Measurements from ENCODE around the gene IL12A. TPM values are rescaled to one million over a fixed set of nuclear protein-coding genes. Genes with fewer than 3 reads are reported as not detected.

The IL12A gene
- total RNA-seq, 1 experiment from 2014 or later: 1.0 TPM

GRCh38 chr3:160016972-160017371, 28.3 kb downstream of the IL12A start:
- no peaks in the 10 kb centered on the region for H3K9me3 Mint-ChIP-seq
- POLR2A ChIA-PET: no interaction called here
- H3K27me3 Mint-ChIP-seq (ENCODE audit: low read depth): peaks cover 5% of the 10 kb centered on the region; the same call in 1 of the 2 replicates
- no peak overlapping the region for H3K27ac Mint-ChIP-seq
- no peak for TF ChIP-seq ATF3 (CRISPR knock-in tag; conservative IDR thresholded peaks at IDR 0.05)
- no peak for TF ChIP-seq HMGA2 (CRISPR knock-in tag; IDR thresholded peaks at IDR 0.05)
- TF ChIP-seq ATF2 (CRISPR knock-in tag; IDR thresholded peaks at IDR 0.05; ENCODE audit: borderline replicate concordance, low read depth): no peak
- no peak for TF ChIP-seq RELA (CRISPR knock-in tag; IDR thresholded peaks at IDR 0.05; ENCODE audit: borderline replicate concordance)
- TF ChIP-seq ZNF138 (CRISPR knock-in tag; conservative IDR thresholded peaks at IDR 0.05): no peak
- no peak overlapping the region for H3K4me3 Mint-ChIP-seq
- CTCF ChIA-PET: interaction anchor here (3.1 kb wide), 1 partner anchor 11 kb away, joined by 13 read pairs; no protein-coding TSS in a partner anchor
- H3K36me3 Mint-ChIP-seq: no peaks in the 10 kb centered on the region
- no peak for DNase-seq (ENCODE audit: low spot score)
- no peak for ATAC-seq
- H3K4me1 Mint-ChIP-seq: peaks cover 5% of the 10 kb centered on the region

- H3K36me3 Mint-ChIP-seq: no peaks in the 10 kb centered on the region
- H3K4me3 Mint-ChIP-seq: no peak overlapping the region
- H3K4me1 Mint-ChIP-seq: peaks cover 5% of the 10 kb centered on the region
- ChIA-PET CTCF (interaction anchor here (0.6 kb wide), 1 partner anchor 13 kb away, joined by 3 read pairs; no protein-coding TSS in a partner anchor), POLR2A (no interaction called here)
- no peaks in the 10 kb centered on the region for H3K9me3 Mint-ChIP-seq
- no peak overlapping the region for H3K27ac Mint-ChIP-seq
- no peak for DNase-seq (ENCODE audit: low spot score)
- no peak for ATAC-seq
- H3K27me3 Mint-ChIP-seq (ENCODE audit: low read depth): peaks cover 5% of the 10 kb centered on the region; the same call in 1 of the 2 replicates
- TF ChIP-seq ATF6 (CRISPR knock-in tag; IDR thresholded peaks at IDR 0.05) (no peak), SMAD4 (CRISPR knock-in tag; IDR thresholded peaks at IDR 0.05) (no peak), ZNF425 (CRISPR knock-in tag; conservative IDR thresholded peaks at IDR 0.05) (no peak), MYBL2 (CRISPR knock-in tag; IDR thresholded peaks at IDR 0.05) (no peak), GABPB1 (CRISPR knock-in tag; IDR thresholded peaks at IDR 0.05) (no peak), EMX1 (CRISPR knock-in tag; IDR thresholded peaks at IDR 0.05) (no peak), AFF4 (CRISPR knock-in tag; IDR thresholded peaks at IDR 0.05; ENCODE audit: borderline replicate concordance) (no peak), ATF2 (CRISPR knock-in tag; IDR thresholded peaks at IDR 0.05; ENCODE audit: borderline replicate concordance, low read depth) (no peak), ZNF423 (CRISPR knock-in tag; IDR thresholded peaks at IDR 0.05) (no peak), ZSCAN18 (CRISPR knock-in tag; IDR thresholded peaks at IDR 0.05) (no peak), NFYB (CRISPR knock-in tag; conservative IDR thresholded peaks at IDR 0.05; ENCODE audit: low read depth) (no peak), ESRRA (CRISPR knock-in tag; IDR thresholded peaks at IDR 0.05; ENCODE audit: borderline replicate concordance) (no peak), AR (CRISPR knock-in tag; IDR thresholded peaks at IDR 0.05) (no peak)
These were observed 30.3 kb downstream of the IL12A start for GRCh38 chr3:160018959-160019358.

All from WTC11 (cell line).